Measurements from ENCODE around the gene G6PC1. TPM values are rescaled to one million over a fixed set of nuclear protein-coding genes. Genes with fewer than 3 reads are reported as not detected.
"Not testable (repeated sequence)": the region's sequence is repeated elsewhere in the genome, so short reads cannot be mapped to it uniquely, and the experiment has no call there.

Gene G6PC1
- total RNA-seq, 1 donor, result not detected

DNA sequence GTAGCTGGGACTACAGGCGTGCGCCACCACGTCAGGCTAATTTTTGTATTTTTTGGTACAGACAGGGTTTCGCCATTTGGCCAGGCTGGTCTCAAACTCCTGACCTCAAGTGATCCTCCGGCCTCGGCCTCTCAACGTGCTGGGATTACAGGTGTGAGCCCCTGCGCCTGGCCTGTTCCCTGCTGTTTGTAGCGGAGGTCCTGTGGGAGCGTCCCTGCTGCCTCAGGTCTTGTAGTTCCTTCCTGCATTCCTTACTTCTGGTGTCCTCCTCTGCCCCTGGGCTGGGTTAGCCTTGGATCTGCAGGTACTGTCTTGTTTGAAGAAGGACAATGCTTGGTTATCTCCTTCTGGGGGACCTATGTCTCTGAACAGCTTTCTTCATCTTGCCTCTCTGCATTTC is 23.6 kb upstream of the G6PC1 start:
- TF ChIP-seq, protein P1, sequence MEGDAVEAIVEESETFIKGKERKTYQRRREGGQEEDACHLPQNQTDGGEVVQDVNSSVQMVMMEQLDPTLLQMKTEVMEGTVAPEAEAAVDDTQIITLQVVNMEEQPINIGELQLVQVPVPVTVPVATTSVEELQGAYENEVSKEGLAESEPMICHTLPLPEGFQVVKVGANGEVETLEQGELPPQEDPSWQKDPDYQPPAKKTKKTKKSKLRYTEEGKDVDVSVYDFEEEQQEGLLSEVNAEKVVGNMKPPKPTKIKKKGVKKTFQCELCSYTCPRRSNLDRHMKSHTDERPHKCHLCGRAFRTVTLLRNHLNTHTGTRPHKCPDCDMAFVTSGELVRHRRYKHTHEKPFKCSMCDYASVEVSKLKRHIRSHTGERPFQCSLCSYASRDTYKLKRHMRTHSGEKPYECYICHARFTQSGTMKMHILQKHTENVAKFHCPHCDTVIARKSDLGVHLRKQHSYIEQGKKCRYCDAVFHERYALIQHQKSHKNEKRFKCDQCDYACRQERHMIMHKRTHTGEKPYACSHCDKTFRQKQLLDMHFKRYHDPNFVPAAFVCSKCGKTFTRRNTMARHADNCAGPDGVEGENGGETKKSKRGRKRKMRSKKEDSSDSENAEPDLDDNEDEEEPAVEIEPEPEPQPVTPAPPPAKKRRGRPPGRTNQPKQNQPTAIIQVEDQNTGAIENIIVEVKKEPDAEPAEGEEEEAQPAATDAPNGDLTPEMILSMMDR (IDR thresholded peaks at IDR 0.05; ENCODE audit: insufficient read depth, low read length), result no peak
- DNase-seq (ENCODE audit: low read depth), result no peak
- no peak overlapping the region for H3K4me3 ChIP-seq (ENCODE audit: low read depth, low read length)

DNA sequence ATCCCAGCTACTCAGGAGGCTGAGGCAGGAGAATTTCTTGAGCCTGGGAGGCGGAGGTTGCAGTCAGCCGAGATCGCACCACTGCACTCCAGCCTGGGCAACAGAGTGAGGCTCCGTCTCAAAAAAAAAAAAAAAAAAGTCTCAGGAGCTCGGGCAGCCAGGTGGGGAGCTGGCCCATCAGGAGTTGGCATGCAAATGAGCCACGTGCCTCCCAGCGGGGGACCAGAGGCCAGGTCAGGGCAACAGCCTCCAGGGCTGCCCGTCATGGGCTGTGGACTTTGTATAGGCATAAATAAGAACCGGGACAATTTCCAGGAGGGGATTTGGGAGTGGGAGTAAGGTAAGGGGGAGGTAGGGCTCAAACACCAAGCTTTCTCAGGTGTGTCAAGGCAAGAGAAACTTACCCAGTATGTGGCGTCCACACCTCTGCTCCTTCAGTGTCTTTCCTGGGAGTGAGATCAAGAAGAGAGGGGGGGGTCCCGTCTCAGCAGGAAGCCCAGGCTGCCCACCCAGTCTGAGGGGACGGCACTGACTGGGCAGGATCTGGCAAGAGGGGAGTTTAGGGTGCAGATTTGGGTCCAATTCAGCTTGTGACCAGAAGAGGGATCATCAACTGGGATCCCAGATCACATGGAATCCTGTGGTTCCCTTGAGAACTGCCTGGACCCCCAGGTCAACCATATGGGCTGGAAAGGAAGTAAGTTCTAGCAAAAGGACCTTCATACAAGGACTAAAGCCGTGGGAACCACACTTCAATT is 22.3 kb upstream of the G6PC1 start:
- TF ChIP-seq, protein P1 (IDR thresholded peaks at IDR 0.05; ENCODE audit: insufficient read depth, low read length), result no peak
- DNase-seq (ENCODE audit: low read depth), result no peak
- no peak overlapping the region for H3K4me3 ChIP-seq (ENCODE audit: low read depth, low read length)

DNA sequence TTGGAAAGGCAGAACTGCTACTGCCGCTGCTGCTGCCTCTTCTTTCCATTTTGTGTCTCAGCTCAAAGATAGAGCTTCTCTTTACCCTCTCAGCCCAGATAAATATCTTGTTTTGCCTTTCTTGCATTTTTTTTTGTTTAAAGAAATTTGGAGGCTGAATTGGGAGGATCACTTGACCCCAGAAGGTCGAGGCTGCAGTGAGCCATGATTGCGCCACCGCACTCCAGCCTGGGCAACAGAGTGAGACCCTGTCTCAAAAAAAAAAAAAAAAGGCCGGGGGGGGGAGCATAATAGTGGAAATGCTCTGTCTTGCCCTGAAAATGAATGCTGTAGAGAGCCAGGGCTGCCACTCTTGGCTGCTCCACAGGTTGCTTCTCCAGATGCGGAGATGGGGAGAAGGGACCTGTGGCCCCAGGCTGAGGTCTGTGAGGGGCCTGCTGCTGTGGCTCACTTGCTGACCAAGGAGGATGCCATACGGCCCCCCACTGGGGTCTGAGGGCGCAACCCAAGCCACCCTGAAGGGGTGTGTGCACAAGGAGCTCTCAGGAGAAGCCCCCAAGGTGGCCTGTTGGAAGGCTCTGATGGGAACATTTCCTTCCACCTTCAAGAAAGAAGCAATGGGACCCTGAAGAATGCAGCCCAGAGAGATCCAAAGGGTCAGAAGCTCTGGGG is 21.5 kb upstream of the G6PC1 start:
- no peak for DNase-seq (ENCODE audit: low read depth)
- H3K4me3 ChIP-seq (ENCODE audit: low read depth, low read length), result no peak overlapping the region
- TF ChIP-seq, protein P1 (IDR thresholded peaks at IDR 0.05; ENCODE audit: insufficient read depth, low read length), result no peak

DNA sequence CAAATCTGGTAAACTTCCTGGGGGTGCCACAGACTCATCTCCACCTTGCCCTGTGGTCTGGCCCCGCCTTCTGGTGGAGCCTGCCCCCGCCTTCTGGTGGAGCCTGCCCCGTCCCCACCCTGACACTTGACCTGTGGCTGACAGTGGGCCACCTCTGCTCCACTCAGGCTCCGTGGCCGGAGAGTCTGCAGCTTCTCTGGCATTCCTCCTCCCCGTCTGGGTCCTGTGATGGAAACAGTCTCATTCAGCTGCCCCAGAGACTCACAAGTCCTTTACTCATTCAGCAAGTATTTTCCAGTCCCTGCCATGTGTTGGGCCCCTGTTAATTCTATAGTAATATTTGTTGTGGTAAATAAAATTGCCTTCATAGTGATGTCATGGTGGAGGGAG is 21.0 kb upstream of the G6PC1 start:
- TF ChIP-seq, protein P1 (IDR thresholded peaks at IDR 0.05; ENCODE audit: insufficient read depth, low read length), result no peak
- DNase-seq (ENCODE audit: low read depth), result no peak
- H3K4me3 ChIP-seq (ENCODE audit: low read depth, low read length), result no peak overlapping the region

DNA sequence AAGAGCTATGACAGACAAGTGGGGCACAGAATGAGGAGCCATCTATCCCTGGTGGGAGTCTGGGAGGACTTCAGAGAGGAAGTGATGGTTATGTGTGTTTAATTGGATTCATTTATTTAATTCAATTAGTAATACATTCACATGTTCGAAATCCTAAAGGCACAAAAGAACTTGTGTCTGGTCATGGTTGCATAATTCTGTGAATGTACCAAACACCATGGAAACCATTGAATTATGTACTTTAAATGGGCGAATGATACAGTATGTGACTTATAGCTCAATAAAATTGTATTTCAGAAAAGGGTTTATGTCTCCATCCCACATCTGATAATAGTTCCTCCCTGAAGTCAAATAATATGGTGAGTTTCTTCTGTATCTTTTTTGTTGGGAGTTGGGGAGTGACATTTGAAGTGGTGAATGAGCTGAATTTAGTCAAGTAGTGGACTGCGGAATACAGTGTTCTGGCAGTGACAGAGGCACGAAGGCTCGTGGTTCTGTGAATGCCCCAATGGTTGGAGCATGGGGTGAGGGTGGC is 19.8 kb upstream of the G6PC1 start:
- TF ChIP-seq, protein P1 (IDR thresholded peaks at IDR 0.05; ENCODE audit: insufficient read depth, low read length), result no peak
- no peak overlapping the region for H3K4me3 ChIP-seq (ENCODE audit: low read depth, low read length)
- no peak for DNase-seq (ENCODE audit: low read depth)

DNA sequence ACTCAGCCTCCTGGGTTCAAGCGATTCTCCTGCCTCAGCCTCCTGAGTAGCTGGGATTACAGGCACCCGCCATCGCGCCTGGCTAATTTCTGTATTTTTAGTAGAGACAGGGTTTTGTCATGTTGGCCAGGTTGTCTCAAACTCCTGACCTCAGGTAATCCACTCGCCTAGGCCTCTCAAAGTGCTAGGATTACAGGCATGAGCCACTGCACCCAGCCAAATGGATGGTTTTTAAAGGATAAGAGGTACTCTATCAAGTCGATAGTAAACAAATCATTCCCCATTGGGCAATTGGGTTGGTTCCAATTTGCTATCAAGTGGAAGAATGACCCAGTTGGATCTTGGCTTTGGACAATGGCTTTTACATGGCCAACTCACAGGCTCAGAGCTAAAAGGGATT is 18.9 kb upstream of the G6PC1 start:
- not testable (repeated sequence) for H3K4me3 ChIP-seq (ENCODE audit: low read depth, low read length); DNase-seq (ENCODE audit: low read depth)

DNA sequence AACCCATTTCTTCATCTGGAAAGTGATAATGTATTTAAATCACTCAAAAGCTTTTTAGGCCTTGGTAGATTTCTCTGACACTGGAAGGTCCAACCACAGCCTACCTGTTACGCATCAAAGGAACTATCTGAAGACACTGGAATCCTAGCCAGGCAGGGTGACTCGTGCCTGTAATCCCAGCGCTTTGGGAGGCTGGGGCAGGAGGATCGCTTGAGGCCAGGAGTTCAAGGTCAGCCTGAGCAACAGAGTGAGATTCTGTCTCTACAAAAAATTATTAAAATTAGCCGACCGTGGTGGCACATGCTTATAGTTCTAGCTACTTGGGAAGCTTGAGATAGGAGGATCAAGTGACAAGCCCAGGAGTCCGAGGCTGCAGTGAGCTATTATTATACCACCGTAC is 18.4 kb upstream of the G6PC1 start:
- no peak for DNase-seq (ENCODE audit: low read depth)
- TF ChIP-seq, protein P1 (IDR thresholded peaks at IDR 0.05; ENCODE audit: insufficient read depth, low read length), result no peak
- H3K4me3 ChIP-seq (ENCODE audit: low read depth, low read length), result no peak overlapping the region
